Loucy (cell line): Measurements from ENCODE around the gene ENTR1.

Experiments
- CTCF ChIP-seq: fragments of 200-600 bp; sonication (generic); conservative IDR thresholded peaks from 2 replicates; pipeline ENCODE4 v1.5.1; 2014; ENCODE audit warnings: mild to moderate bottlenecking, antibody characterized with exemption, low read length
- EZH2phosphoT487 ChIP-seq: fragments of 200-600 bp; IDR thresholded peaks from 2 replicates; pipeline ENCODE4 v1.6.1; 2018; ENCODE audit warnings: antibody characterized with exemption, mild to moderate bottlenecking, moderate library complexity, borderline replicate concordance

- TF ChIP-seq EZH2phosphoT487 (no peak), CTCF (no peak)
These were observed 48.0 kb downstream of the ENTR1 start for GRCh38 chr9:136362450-136362784.
